Activated CD4-positive, CD25-positive, alpha-beta regulatory T cell treated with anti-CD3 and anti-CD28 coated beads, Interleukin-2, amount 50 U/mL, for 24 hours (primary cell): ENCODE data around the gene C11orf52.
"Not testable (repeated sequence)": the region's sequence is repeated elsewhere in the genome, so short reads cannot be mapped to it uniquely, and the experiment has no call there.

ENCODE experiments used
- ATAC-seq, 2 donors: fragments of 150-1000 bp; cut with Tn5 transposase; one replicate each; pipeline ENCODE4 v1.10.0; 2021; ENCODE audit warnings: mild to moderate bottlenecking in 1 of 2, moderate library complexity in 1 of 2

C11orf52 gene

DNA sequence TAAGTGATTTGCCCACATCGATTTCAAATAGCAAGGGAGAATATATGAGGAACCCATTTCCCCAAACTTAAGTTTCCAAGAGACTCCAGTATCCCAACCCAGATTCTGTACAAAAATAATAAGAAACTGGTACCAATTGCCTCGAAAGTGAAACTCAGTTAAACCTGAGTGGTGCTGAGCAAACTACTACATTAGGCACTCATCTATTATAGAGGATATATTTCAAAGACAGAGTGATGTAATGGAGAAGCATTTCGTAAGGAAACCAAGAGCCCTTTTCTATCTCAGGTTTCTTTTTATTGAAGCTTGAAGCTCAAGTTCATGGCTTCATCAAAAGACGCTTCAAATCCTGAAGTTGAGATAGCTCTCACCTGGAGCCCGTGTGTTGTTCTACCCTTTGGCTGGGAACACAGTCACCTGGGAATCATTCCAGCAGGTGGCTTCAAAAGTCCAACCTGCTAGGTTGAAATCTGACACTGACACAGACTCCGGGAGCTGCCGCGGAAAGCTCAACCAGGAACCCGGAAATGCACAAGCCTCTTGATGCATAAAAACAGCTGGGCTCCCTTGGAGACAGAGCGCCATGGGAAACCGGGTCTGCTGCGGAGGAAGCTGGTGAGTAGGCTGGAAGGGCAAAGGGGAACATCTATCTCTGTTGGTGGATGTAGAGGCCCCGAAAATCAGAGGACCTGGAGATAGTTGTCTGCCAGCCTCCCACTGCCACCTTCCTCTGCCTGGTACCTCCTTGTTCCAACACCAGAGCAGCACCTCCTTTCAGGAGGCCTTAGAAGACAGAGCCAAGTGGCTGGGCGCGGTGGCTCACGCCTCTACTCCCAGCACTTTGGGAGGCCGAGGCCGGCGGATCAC is at the start of gene C11orf52:
C11orf52 (plus strand) TSS at position 524 of the 867 bp plus-strand sequence; CDS start at position 584, 60 bp downstream.
- no peak for ATAC-seq

GRCh38 chr11:111870113-111870512 is 48.6 kb upstream of the C11orf52 start:
- no peak for ATAC-seq

DNA sequence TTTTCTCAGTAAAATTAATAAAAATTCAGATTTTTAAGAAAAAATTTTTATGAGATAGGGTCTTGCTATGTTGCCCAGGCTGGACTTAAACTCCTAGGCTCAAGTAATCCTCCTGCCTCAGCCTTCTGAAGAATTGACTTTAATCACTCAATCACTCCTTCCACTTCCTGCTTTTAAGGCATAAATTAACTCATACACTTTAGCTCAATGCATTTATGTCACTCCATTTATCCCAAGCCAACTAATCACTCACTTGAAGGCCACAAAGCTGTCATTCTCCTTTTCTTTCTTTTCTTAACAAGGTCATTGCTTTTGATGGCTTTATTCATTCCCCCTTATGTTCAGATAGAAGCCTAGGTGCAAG is 48.2 kb upstream of the C11orf52 start:
- ATAC-seq = no peak

DNA sequence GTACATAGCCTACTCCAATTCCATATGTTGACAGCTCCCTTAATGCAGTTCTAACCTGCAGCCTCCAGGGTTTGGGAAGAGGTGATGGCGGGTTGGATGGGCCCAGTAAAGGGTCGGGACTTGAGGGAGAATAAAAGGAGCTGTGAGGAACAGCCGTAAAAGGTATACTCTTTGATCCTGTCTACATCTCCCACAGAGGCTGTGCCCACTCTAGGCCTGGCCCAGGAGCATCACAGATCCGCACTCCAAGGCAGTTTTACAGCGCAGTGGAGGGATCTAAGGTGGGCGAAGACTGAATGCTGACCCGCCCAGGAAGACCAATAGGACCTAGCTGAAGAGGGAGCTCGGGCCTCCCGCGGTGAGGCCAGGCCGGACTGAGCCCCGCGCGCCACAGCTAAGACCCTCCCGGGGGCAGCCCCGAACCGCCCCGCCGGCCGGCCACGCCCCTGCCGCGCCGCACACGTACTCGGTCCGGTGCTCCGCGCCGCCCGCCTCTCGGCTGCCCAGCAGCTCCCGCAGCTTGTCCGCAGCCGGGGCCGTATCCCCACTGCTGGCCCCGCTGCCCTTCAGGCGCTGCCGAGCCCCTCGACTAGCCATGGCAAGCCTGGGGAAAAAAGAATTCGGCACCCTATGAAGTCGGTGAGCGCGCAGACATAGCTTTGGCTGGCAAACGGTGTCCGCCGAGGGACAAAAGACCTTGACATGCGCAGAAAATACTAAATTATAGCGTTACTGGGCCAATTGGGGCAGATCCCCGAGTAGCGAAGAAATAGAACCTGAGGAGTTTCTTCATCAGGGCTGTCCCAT is 47.6 kb upstream of the C11orf52 start, which contains the start of gene ALG9:
ALG9 (minus strand) TSS at position 696 of the 807 bp plus-strand sequence; CDS start at position 597, 99 bp downstream.
- peak; percentile 89 to 92 for ATAC-seq

DNA sequence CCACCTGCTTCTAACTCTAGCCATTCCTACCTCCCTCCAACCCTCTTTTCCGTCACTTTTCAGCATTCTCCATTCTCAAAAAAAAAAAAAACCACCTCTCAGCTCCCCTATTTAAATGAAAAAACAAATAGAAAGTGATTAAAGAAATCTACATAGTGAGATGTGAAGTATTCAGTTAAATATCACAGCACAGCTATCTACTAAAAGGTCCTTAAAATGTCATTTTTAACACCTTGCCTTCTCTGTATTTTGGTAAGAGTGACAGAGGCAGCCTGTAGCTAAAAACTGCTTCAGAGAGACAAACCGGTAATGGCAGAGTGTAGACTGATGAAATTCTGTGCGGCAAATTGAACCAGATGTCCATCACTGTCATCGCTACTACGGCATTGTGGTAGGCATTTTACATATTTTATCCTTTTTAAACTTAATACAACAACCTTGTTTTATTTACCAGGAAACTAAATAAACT is 47.0 kb upstream of the C11orf52 start:
- no peak for ATAC-seq

- ATAC-seq = peak in 1 of 2 donors; percentile 2
These were observed 40.3 kb upstream of the C11orf52 start for GRCh38 chr11:111878385-111878848.

DNA sequence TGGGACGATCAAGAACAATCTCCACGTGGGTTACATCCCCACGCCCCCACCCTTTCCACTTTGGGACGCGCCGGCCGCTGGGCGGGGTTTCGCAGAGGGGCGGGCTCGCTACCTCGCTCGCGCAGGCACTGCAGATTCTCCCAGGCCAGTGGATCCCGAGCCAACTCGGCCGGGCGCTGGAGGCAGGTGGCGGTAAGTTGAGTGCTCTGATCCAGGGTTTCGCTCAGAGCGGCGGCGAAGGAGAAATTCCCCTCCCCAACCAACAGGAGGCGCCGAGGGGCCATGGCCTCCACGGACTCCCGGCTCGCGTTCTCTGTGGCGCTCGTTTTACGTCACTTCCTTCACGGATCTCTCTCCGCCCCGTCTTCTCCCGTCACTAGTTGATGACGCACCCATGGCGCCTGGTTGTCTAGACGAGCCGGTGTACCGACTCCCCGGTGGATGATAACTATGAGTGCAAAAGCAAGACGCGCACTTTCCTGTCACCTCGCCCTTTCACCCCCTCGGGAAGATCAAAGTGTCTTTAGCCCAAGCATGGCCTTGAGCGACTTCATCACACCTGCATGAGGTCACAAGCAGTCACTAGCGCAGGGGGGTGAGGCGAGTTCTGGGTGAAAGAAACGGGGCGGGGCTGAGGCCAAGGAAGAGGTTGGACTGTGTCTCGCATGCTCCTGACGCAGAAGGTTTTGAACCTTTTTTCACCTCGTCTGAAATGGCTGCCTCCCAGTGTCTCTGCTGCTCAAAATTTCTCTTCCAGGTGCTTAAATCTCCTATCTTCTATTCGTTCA is 39.7 kb upstream of the C11orf52 start, which contains the start of the genes CFAP68 and FDXACB1:
CFAP68 (plus strand) TSS at position 693 of the 788 bp plus-strand sequence; CDS start at position 713, 20 bp downstream.
FDXACB1 (minus strand) TSS at position 317 of the 788 bp plus-strand sequence; CDS start at position 284, 33 bp downstream.
- ATAC-seq = peak; percentile 90

DNA sequence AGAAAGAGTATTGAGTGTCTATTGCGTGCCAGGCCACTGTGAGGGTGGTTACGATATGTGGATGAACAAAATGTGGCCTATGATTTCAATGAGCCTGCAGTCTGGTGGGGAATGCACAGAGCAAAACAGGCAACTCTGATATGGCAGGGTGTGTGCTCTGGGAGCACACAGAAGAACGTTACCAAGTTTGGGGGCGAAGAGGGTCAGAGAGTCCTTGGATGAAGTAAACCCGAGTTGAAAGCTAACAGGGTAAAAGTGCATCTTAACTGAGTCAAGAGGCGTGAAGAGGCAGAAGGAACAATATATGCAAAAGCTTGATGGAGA is 39.1 kb upstream of the C11orf52 start:
- ATAC-seq = no peak

- no peak for ATAC-seq
These were observed 36.5 kb upstream of the C11orf52 start for GRCh38 chr11:111882202-111882601.

GRCh38 chr11:111885053-111885452 is 33.7 kb upstream of the C11orf52 start:
- not testable (repeated sequence) for ATAC-seq

- no peak for ATAC-seq
These were observed 32.7 kb upstream of the C11orf52 start for GRCh38 chr11:111886032-111886431.

DNA sequence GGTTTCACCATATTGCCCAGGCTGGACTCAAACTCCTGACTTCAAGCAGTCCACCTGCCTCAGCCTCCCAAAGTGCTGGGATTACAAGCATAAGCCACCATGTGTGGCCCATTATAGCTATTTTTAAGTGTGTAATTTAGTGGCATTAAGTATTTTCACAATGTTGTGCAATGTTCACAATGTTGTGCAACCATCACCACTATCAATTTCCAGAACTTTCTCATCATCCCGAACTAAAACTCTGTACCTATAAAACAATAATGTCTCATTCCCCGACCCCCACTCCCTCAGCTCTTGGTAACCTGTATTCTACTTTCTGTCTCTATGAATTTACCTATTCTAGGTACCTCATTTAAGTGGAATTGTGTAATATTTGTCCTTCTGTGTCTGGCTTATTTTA is 31.9 kb upstream of the C11orf52 start:
- ATAC-seq = no peak

GRCh38 chr11:111905411-111905810 is 13.3 kb upstream of the C11orf52 start:
- ATAC-seq = no peak

GRCh38 chr11:111906680-111907079 is 12.0 kb upstream of the C11orf52 start:
- ATAC-seq = no peak

DNA sequence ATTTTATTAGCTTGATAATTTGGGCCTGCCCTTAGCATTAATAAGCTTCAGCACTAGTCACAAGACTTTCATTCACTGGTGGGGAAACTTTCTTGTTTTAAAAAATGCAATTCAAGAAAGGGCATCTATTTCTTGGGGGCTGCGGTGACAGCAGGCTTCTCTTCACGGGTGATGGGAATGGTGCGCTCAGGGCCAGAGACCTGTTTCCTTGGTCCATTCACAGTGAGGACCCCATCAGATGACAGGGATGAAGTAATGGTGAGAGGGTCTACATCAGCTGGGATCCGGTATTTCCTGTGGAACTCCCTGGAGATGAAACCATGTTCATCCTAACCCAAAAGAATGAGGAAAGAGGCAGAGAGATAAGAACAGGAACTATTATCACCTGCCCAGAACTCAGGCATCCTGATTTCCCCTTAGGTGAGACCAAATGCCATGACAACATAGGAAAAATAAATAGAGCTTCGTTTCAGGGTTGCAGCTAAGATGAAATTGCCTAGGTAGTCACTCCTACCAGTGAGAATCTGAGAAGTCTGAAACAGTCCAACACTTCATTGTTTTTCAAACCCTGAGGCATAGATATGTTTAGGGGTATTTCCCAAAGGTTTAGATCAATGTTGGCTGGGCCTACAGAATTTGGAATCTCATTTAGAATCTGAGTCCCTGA is 9.9 kb upstream of the C11orf52 start:
- ATAC-seq = no peak

DNA sequence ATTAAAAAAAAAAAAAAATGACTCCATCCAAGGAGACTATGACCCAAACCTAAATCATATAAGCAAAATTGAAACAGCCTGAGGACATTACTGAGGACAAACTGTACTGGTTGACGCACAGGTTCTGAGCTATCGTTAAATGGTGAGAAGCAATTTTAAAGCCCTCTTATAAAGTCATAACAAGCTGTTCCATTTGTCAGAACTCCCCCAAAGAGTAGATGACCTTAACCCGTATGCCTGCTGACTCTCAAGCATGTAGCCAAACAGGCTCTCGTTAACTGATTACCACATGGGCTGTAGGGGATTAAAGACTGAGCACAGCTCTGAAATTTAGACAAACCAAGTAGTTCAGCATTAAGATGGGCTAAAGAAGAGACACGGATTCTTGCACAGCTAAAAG is 9.3 kb upstream of the C11orf52 start:
- ATAC-seq = no peak

GRCh38 chr11:111910676-111911562 is 7.8 kb upstream of the C11orf52 start:
- ATAC-seq = no peak

- no peak for ATAC-seq
These were observed 6.9 kb upstream of the C11orf52 start, which contains the start of gene CRYAB for GRCh38 chr11:111911563-111912401. Gene CRYAB, minus strand, starts transcription at chr11:111911770. Its CDS starts 46 bp downstream, at chr11:111911724.

DNA sequence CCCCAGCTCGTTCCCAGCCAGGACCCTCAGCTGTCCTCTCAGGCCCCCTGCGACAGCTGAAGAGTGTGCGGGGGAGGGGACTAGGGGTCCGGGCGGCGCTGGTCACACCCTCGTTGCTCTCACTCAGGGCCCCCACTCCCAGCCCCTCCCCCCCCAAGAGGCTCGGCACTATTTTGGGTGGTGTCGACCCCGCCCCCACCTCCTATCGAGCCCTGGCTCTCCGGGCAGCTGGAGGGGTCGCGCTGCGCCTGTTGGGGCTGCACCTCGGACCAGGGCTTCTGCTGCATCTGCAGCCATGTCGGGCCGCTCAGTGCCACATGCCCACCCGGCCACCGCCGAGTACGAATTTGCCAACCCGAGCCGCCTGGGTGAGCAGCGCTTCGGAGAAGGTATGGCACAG is 6.2 kb upstream of the C11orf52 start, which contains the start of gene HSPB2:
HSPB2 (plus strand) TSS at position 200 of the 400 bp plus-strand sequence; CDS start at position 296, 96 bp downstream.
- ATAC-seq = no peak
